ENCODE measurements around the gene FMNL2. TPM values are rescaled to one million over a fixed set of nuclear protein-coding genes. Genes with fewer than 3 reads are reported as not detected.

FMNL2 gene
- total RNA-seq, 1 experiment from 2014 or later, result 16.3 TPM

DNA sequence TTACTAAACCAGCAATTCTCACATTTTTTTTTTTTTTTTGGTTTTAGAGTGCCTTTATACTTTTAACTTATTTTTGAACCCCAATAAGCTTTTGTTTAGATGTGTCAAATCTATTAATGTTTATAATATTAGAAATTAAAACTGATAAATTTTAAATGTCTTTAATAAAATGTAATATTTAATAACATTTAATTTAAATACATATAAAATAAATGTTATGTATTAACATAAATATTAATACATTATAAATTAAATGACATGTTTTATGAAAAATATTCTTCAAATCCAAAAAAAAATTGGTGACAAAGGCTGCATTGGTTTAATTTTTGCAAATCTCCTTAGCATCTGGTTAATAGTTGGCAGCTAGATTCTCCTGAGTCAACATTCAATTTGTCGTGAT lies 218.5 kb downstream of the FMNL2 start:
- no peak for DNase-seq (ENCODE audit: low spot score)
- in situ Hi-C loops (cut with HindIII; ENCODE audit: low sequenced_read_pairs), result no loop called here

DNA sequence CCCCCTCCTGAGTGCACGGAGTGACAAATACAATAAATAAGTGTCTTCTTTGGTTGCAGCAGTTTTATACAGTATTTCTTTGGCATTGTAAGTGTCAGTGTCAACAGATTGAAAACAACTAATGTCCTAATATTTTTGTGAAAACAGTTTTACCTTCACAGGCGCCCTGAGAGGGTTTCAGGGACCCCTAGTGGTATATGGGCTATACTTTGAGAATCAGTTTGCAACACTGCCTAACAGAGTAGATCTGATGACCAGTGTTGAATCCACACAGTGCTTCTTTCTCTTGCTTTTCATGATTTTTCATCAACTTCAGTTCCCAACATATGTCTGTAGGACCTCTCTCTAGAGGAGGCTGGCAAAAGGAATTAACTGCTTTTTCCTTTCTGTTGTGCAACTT lies 220.1 kb downstream of the FMNL2 start:
- in situ Hi-C loops (cut with HindIII; ENCODE audit: low sequenced_read_pairs), result no loop called here
- DNase-seq (ENCODE audit: low spot score), result no peak

GRCh38 chr2:152556506-152556905 lies 221.5 kb downstream of the FMNL2 start:
- in situ Hi-C loops (cut with HindIII; ENCODE audit: low sequenced_read_pairs), result no loop called here
- no peak for DNase-seq (ENCODE audit: low spot score)

GRCh38 chr2:152557273-152557888 lies 222.4 kb downstream of the FMNL2 start:
- in situ Hi-C loops (cut with HindIII; ENCODE audit: low sequenced_read_pairs), result no loop called here
- no peak for DNase-seq (ENCODE audit: low spot score)

- DNase-seq (ENCODE audit: low spot score), result no peak
Observed at GRCh38 chr2:152558158-152558984, 223.4 kb downstream of the FMNL2 start.

DNA sequence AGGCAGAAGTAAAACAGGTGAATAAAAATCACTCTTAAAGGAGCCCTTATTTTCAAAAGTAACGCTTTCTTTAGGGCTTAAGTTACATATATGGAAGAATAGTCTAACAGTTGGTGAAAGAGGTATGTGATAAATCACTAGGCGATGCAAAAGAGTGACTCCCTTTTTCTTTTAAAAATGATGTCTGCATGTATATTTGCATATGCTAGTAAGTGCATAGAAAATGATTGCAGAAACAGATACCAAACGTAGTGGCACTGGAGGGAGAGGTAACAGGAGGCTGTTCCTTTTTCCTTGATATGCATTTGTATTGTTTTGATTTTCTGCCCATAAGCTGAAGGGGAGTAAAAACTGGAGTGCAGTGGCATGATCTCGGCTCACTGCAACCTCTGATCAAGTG lies 224.0 kb downstream of the FMNL2 start:
- no peak for DNase-seq (ENCODE audit: low spot score)
- in situ Hi-C loops (cut with HindIII; ENCODE audit: low sequenced_read_pairs), result no loop called here

More at GRCh38 chr2:152558158-152558984, 223.4 kb downstream of the FMNL2 start:
- in situ Hi-C loops (cut with HindIII; ENCODE audit: low sequenced_read_pairs), result no loop called here

GRCh38 chr2:152560166-152560565 lies 225.2 kb downstream of the FMNL2 start:
- in situ Hi-C loops (cut with HindIII; ENCODE audit: low sequenced_read_pairs), result no loop called here
- no peak for DNase-seq (ENCODE audit: low spot score)

- in situ Hi-C loops (cut with HindIII; ENCODE audit: low sequenced_read_pairs), result no loop called here
- no peak for DNase-seq (ENCODE audit: low spot score)
Observed at GRCh38 chr2:152560873-152561595, 226.1 kb downstream of the FMNL2 start.

DNA sequence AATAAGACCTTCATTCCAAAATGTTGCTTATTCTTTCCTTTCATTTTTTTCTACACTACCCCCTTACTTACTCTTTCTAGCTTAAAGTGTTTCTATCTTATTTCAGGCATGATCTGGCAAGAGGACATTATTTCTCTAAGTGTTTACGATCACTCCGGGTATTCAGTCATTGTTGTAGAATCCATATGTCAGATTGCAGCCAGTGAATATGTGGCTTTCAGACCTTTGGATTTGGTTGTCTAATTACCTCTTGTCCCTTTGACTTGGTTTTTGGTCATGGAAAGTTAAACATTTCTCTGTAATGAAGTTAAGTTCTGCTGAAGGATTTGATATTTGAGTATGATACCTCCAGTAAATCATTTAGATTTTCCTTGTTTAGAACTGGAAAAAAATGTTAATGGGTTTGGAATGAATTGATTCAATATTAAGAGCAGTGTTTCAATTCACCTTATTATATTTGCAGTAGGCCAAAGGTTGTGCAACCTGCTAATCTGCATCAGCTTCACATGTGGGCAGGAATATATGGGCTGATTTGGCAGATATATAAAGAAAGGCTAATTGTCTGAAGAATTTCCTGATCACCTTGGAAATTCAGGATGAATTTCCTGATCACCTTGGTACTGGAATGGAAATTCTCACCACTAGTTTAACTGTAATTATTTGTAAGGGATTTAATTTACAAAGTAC lies 227.4 kb downstream of the FMNL2 start:
- in situ Hi-C loops (cut with HindIII; ENCODE audit: low sequenced_read_pairs), result no loop called here
- no peak for DNase-seq (ENCODE audit: low spot score)

DNA sequence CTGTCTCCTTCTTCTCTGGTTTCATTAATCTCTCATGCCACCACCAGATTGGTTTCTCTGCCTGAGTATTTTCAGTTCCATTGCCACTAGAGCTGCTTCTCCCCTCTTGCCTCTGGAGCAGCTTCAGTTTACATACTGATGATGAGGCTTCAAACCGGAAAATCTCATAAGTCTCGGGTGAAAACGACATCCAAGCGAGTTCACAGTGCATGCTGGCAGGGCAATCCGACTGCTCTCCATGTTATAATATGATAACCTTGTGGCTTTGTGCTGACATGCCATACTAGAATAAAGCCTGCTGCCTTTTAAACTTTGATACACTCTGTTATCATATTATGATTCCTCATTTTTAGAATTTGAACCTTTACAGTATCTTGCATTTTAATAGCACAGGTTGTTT lies 228.8 kb downstream of the FMNL2 start:
- DNase-seq (ENCODE audit: low spot score), result peak; percentile 37
- in situ Hi-C loops (cut with HindIII; ENCODE audit: low sequenced_read_pairs), result no loop called here

DNA sequence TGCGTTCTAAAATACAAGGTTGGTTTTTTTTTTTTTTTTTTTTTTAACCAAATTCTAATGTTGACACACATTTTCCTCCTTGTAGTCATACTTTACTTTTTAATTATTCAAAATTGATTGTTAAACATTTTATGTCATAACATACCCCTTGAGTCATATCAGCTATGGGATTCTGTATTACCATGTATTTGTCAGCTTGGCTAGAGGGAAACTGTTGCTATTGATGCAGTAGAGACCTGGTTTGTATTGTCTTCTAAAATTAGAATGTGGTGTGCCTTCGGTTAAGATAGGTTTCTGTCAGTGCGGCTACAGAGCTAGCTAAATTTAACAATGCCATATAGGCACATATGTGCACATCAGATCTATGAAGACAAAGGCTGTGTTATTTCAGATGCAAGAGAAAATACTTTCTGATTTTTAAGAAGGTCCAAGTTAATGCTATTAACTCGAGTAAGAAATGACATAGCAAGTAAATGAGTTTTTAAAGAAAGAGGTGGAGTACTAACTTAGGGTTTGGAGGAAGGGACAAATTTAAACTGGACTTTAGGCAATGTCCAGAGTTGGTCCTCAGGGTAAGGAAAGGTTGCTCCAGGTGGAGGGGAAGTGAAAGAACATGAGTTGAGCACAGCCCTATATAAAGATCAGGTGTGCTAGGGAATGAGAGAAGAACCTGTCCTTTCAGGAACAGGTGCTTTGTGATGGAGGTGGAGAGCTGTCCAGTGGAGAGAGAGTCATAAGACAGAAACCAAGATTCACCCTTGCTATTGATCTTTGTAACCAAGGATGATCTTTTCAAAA lies 230.0 kb downstream of the FMNL2 start:
- in situ Hi-C loops (cut with HindIII; ENCODE audit: low sequenced_read_pairs), result no loop called here
- no peak for DNase-seq (ENCODE audit: low spot score)

DNA sequence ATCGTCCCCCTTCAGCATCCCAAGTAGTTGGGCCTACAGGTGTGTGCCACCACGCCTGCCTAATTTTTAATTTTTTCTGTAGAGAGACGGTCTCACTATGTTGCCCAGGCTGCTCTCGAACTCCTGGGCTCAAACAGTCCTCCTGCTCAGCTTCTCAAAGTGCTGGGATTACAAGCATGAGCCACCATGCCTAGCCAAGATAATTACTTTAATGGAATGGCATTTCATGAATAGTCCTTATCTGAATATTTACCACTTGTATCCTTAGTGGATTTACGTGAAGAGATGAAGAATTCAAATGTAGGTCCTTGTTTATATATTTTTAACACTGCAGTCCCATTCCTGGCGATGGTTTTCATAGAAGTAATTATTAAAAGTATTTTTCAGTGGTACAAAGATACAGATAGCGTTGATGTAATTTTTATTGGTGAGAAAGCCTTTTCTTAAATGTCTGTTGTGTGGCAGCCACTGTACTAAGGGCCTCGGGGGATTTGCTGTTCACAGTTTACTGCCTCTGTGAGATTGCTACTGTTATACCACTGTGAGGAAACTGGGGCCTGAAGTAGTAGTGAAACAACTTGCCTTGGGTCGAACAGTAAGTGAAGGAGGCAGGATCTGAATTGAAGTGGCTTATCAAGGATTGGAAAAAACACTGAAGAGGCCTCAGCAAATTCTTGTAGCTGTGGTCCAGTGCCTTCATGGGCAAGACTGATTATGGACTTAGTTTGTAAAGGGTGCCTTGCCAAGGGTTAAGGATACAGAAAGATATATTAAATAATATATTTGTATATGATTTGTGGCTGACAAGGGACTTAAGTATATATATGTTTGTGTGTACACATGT lies 231.1 kb downstream of the FMNL2 start:
- DNase-seq (ENCODE audit: low spot score), result no peak
- in situ Hi-C loops (cut with HindIII; ENCODE audit: low sequenced_read_pairs), result no loop called here

- in situ Hi-C loops (cut with HindIII; ENCODE audit: low sequenced_read_pairs), result no loop called here
Observed at GRCh38 chr2:152566728-152567069, 231.7 kb downstream of the FMNL2 start.

DNA sequence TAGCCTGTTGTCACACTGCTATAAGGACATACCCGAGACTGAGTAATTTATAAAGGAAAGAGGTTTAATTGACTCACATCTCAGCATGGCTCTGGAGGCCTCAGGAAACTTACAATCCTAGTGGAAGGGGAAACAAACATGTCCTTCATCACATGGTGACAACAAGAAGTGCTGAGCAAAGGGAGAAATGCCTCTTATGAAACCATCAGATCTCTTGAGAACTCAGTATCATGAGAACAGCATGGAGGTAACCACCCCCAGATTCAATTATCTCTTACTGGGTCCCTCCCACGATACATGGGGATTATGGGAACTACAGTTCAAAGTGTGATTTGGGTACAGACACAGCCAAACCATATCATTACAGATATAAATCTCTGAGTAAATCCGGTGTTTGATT lies 233.6 kb downstream of the FMNL2 start:
- DNase-seq (ENCODE audit: low spot score), result no peak

More at GRCh38 chr2:152566728-152567069, 231.7 kb downstream of the FMNL2 start:
- DNase-seq (ENCODE audit: low spot score), result no peak

DNA sequence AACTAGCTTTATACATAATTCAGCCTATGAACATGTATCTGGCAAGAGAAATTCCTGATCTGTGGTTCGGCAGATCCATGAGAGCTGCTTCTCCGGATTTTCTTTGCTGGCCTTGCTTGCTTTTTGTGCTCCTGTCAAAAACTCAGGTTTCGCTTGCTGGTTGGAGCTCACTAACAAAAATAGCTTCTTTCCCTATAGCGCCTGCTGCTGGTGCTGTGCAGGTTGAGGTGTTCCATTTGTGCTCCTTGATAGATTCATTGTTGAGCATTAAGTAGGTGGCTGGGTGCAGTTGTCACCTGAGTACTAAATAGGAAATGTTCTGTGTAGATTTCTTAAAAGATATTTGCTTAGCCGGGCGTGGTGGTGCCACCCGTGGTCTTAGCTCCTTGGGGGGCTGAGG lies 234.2 kb downstream of the FMNL2 start:
- in situ Hi-C loops (cut with HindIII; ENCODE audit: low sequenced_read_pairs), result no loop called here
- DNase-seq (ENCODE audit: low spot score), result no peak

More for the DNA sequence above, 233.6 kb downstream of the FMNL2 start:
- in situ Hi-C loops (cut with HindIII; ENCODE audit: low sequenced_read_pairs), result no loop called here

DNA sequence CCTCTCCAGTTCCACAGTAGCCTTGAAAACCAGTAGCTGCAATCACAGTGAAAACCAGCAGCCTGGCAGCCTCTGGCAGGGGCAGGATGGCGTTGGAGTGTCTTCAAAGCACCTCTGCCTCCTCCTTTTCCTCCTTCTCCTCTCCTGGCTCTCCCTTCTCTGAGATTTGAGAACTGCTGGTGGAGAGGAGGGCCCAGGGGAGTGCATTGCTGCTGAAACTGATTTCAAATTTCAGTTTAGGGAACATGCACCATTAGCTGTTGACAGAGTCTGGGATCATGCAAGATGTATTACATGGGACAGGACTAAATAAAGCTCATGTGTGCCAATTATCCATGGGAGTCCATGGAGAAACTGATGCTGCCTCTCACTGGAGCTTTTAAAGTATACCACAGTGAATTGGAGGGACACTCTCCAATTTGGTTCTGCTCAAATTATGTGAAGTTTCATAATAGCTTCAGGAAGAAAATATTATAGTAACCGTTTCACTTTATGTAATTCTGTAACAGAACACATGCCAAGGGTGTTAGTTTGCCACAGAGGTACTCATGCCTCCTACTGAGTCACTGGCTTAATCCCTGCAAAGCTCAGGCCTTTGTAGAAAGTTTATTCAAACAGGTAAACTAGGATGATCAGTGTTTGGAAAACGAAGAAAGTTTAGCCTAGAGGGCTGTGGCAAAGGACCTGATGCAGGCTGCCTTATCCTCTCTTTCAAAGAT lies 236.2 kb downstream of the FMNL2 start:
- in situ Hi-C loops (cut with HindIII; ENCODE audit: low sequenced_read_pairs), result no loop called here

DNA sequence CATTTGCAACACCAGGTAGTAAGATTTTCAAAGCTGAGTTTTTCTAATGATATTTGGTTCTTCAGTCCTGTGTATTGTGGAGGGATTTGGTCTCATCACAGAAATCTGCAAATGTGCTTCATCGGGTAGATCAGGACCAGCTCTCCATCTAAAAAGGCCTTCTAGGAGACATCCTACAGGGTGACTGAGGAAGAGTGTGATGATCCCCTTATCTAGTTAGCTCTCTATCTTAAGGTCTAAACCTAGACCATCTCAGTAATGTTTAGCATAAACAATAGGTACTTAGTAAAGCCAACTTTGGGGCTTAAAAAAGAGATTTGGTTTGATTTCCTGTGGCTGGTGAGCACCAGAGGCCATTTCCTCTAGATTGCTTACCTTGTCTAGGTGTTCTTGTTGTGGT lies 237.1 kb downstream of the FMNL2 start:
- in situ Hi-C loops (cut with HindIII; ENCODE audit: low sequenced_read_pairs), result no loop called here

More for the DNA sequence above, 236.2 kb downstream of the FMNL2 start:
- DNase-seq (ENCODE audit: low spot score), result no peak

More for the DNA sequence above, 237.1 kb downstream of the FMNL2 start:
- no peak for DNase-seq (ENCODE audit: low spot score)
